ENCODE measurements around the gene COG7. TPM values are rescaled to one million over a fixed set of nuclear protein-coding genes. Genes with fewer than 3 reads are reported as not detected.

The COG7 gene
- total RNA-seq, 4 donors from 2014 or later, result 37.1 to 121 (median 54.6) TPM

DNA sequence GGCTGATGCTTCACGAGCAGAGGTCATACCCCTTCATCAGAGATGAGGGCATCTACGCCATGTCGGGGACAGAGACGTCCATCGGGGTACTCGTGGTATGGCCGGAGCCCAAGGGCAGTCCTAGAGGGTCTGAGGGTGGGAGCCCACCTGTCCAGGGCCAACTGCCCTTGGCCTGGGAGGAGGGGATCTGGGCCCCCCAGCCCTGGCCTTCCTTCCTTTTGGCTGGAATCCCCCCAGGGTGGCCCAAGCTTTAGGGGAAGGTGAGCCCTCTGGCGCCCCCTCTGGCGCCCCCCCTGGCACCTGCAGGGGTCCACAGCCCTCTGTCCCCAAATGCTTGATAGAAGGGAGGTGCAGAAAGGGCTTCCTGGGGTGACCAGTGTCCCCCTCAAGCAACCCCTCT, 81.6 kb downstream of the COG7 start:
- no peak overlapping the region for H3K4me3 ChIP-seq
- DNase-seq, result no peak
- peaks cover 5% of the 10 kb centered on the region for H3K27me3 ChIP-seq
- peaks cover 0 to 3% (median 0%) of the 10 kb centered on the region in 4 donors for H3K4me1 ChIP-seq
- no peak overlapping the region for H3K27ac ChIP-seq
- in situ Hi-C loops (cut with MboI; ENCODE audit: low pct_ligation_motif_present in 1 of 4, low pct_unique_long_range_greater_than_20kb in 1 of 4, low sequenced_read_pairs in 3 of 4), result no loop called here
- 79% methylated on average over 9 of the region's 9 CpGs; no CpG with 5 or more reads in 1 of the 2 donors for WGBS, 2 donors (ENCODE audit: low coverage in 1 of 2)
- H3K36me3 ChIP-seq, result no peaks in the 10 kb centered on the region
- no peaks in the 10 kb centered on the region for H3K9me3 ChIP-seq
- TF ChIP-seq EP300 (IDR thresholded peaks at IDR 0.05; ENCODE audit: low read depth), result no peak
- no peak for TF ChIP-seq POLR2AphosphoS5 (IDR thresholded peaks at IDR 0.05)
- TF ChIP-seq, protein P1, sequence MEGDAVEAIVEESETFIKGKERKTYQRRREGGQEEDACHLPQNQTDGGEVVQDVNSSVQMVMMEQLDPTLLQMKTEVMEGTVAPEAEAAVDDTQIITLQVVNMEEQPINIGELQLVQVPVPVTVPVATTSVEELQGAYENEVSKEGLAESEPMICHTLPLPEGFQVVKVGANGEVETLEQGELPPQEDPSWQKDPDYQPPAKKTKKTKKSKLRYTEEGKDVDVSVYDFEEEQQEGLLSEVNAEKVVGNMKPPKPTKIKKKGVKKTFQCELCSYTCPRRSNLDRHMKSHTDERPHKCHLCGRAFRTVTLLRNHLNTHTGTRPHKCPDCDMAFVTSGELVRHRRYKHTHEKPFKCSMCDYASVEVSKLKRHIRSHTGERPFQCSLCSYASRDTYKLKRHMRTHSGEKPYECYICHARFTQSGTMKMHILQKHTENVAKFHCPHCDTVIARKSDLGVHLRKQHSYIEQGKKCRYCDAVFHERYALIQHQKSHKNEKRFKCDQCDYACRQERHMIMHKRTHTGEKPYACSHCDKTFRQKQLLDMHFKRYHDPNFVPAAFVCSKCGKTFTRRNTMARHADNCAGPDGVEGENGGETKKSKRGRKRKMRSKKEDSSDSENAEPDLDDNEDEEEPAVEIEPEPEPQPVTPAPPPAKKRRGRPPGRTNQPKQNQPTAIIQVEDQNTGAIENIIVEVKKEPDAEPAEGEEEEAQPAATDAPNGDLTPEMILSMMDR (IDR thresholded peaks at IDR 0.05), result no peak
- no peak for TF ChIP-seq POLR2A (IDR thresholded peaks at IDR 0.05)
- intact Hi-C loops (cut with DNase I; ENCODE audit: low total_unique reads), result no loop called here

DNA sequence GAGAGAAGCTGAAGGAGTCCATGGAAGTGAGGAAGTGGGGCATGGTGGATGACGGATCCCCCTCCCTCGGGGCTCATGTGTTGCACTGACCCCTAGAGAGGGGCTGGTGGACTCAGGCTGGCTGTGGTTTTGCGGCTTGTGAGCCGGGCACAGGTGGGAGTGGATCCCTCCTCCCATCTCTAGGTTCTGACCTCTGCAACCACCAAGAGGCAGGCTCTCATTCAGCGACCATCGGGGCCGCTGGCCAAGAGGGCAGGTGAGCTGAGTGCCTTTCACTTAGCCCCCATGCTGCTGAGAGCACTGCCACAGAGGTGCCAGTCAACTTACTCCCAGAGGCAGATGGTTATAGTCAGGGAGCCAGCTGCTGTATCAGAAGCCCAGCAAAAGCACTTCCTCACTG, 83.6 kb downstream of the COG7 start:
- intact Hi-C loops (cut with DNase I; ENCODE audit: low total_unique reads), result no loop called here
- 86% methylated on average over 7 of the region's 7 CpGs; no CpG with 5 or more reads in 1 of the 2 donors for WGBS, 2 donors (ENCODE audit: low coverage in 1 of 2)
- Histone ChIP-seq H3K4me1 (peaks cover 3 to 19% (median 5%) of the 10 kb centered on the region in 4 donors), H3K9me3 (no peaks in the 10 kb centered on the region), H3K27ac (no peak overlapping the region), H3K36me3 (no peaks in the 10 kb centered on the region), H3K4me3 (no peak overlapping the region), H3K27me3 (peaks cover 5% of the 10 kb centered on the region)
- TF ChIP-seq EP300 (IDR thresholded peaks at IDR 0.05; ENCODE audit: low read depth) (no peak), POLR2A (IDR thresholded peaks at IDR 0.05) (no peak), POLR2AphosphoS5 (IDR thresholded peaks at IDR 0.05) (no peak)
- TF ChIP-seq, protein P1 (IDR thresholded peaks at IDR 0.05), result no peak
- DNase-seq, result no peak
- in situ Hi-C loops (cut with MboI; ENCODE audit: low pct_ligation_motif_present in 1 of 4, low pct_unique_long_range_greater_than_20kb in 1 of 4, low sequenced_read_pairs in 3 of 4), result no loop called here

DNA sequence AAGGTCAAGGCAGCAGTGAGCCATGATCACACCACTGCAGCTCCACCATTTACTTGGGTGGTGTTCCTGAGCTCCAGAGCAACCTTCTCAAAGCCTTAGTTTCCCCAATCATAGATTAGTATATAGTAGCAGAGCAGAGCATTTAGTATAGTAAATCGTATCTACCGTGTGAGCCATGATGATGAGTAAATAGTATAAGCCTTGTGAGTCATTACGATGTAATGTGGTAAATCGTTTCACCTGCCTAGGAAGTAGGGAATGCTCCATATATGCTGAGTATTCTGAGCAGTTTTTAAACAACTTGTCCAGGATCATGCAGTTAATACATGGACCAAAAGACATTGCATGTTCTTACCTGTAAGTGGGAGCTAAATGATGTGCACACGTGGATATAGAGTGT, 84.5 kb downstream of the COG7 start:
- Histone ChIP-seq H3K27ac (no peak overlapping the region), H3K4me3 (no peak overlapping the region), H3K36me3 (no peaks in the 10 kb centered on the region), H3K4me1 (peaks cover 3 to 28% (median 7%) of the 10 kb centered on the region in 4 donors), H3K9me3 (no peaks in the 10 kb centered on the region), H3K27me3 (peaks cover 5% of the 10 kb centered on the region)
- no peak for TF ChIP-seq POLR2A (IDR thresholded peaks at IDR 0.05)
- peak in 1 of 3 donors; percentile 16 for TF ChIP-seq POLR2AphosphoS5 (IDR thresholded peaks at IDR 0.05)
- no peak for TF ChIP-seq EP300 (IDR thresholded peaks at IDR 0.05; ENCODE audit: low read depth)
- TF ChIP-seq, protein P1 (IDR thresholded peaks at IDR 0.05), result no peak
- intact Hi-C loops (cut with DNase I; ENCODE audit: low total_unique reads), result no loop called here
- in situ Hi-C loops (cut with MboI; ENCODE audit: low pct_ligation_motif_present in 1 of 4, low pct_unique_long_range_greater_than_20kb in 1 of 4, low sequenced_read_pairs in 3 of 4), result no loop called here
- DNase-seq, result no peak
- 61 to 73% methylated on average over 1 to 5 of the region's 5 CpGs for WGBS, 2 donors (ENCODE audit: low coverage in 1 of 2)

DNA sequence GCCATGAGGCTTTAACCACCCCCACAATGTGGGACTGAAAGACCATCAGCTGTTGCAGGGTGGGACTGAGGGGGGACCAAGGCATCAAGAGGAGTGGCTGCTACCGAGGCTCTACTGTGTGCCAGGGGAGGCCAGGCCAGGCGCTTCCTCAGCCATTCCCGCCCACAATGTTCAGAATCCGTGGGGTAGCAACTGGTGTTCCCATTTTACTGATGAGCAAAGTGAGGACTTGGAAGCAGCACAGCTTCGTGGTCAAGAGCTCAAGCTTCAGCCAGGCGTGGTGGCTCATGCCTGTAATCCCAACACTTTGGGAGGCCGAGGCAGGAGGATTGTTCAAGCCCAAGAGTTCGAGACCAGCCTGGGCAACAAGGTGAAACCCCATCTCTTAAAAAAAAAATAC, 85.0 kb downstream of the COG7 start:
- Histone ChIP-seq H3K27me3 (peaks cover 5% of the 10 kb centered on the region), H3K4me1 (peaks cover 8 to 33% (median 12%) of the 10 kb centered on the region in 4 donors), H3K27ac (no peak overlapping the region), H3K4me3 (no peak overlapping the region), H3K9me3 (no peaks in the 10 kb centered on the region), H3K36me3 (no peaks in the 10 kb centered on the region)
- no peak for TF ChIP-seq POLR2A (IDR thresholded peaks at IDR 0.05)
- TF ChIP-seq, protein P1 (IDR thresholded peaks at IDR 0.05), result no peak
- TF ChIP-seq POLR2AphosphoS5 (IDR thresholded peaks at IDR 0.05), result no peak
- no peak for TF ChIP-seq EP300 (IDR thresholded peaks at IDR 0.05; ENCODE audit: low read depth)
- in situ Hi-C loops (cut with MboI; ENCODE audit: low pct_ligation_motif_present in 1 of 4, low pct_unique_long_range_greater_than_20kb in 1 of 4, low sequenced_read_pairs in 3 of 4) (no loop called here), intact Hi-C loops (cut with DNase I; ENCODE audit: low total_unique reads) (no loop called here)
- no peak for DNase-seq
- 80 to 90% methylated on average over 1 to 8 of the region's 8 CpGs for WGBS, 2 donors (ENCODE audit: low coverage in 1 of 2)

Data from transverse colon (tissue), 4 donors.